Stimulated activated memory B cell treated with anti-CD40 and anti-IgM and Interleukin-4, amounts not matched to agents 10 μg/mL and 1 μg/mL and 100 μg/mL, for 72 hours (primary cell): ENCODE measurements around the gene MEIS1.

Experiments
- ATAC-seq: fragments of 150-1000 bp; cut with Tn5 transposase; 2 replicates; pipeline ENCODE4 v1.10.0; 2021
- H3K27ac Mint-ChIP-seq: one replicate; pipeline ENCODE4 v1.8.0; 2022; ENCODE audit warnings: mild to moderate bottlenecking, mixed read lengths
- H3K27me3 Mint-ChIP-seq: one replicate; pipeline ENCODE4 v1.8.0; 2022; ENCODE audit warnings: mixed read lengths
- H3K36me3 Mint-ChIP-seq: one replicate; pipeline ENCODE4 v1.8.0; 2022; ENCODE audit warnings: mixed read lengths
- H3K4me1 Mint-ChIP-seq: one replicate; pipeline ENCODE4 v1.8.0; 2022; ENCODE audit warnings: mixed read lengths
- H3K4me3 Mint-ChIP-seq: one replicate; pipeline ENCODE4 v1.8.0; 2022; ENCODE audit warnings: mild to moderate bottlenecking, moderate library complexity, mixed read lengths
- H3K9me3 Mint-ChIP-seq: one replicate; pipeline ENCODE4 v1.8.0; 2022; ENCODE audit warnings: mixed read lengths

MEIS1 gene

GRCh38 chr2:66539452-66539851, 104.5 kb downstream of the MEIS1 start:
- no peak for ATAC-seq
- Mint-ChIP-seq H3K9me3 (no peaks in the 10 kb centered on the region), H3K36me3 (no peaks in the 10 kb centered on the region), H3K27ac (no peak overlapping the region), H3K4me1 (no peaks in the 10 kb centered on the region), H3K27me3 (no peaks in the 10 kb centered on the region), H3K4me3 (no peak overlapping the region)

- Mint-ChIP-seq H3K4me3 (no peak overlapping the region), H3K9me3 (no peaks in the 10 kb centered on the region), H3K36me3 (no peaks in the 10 kb centered on the region), H3K27ac (no peak overlapping the region), H3K27me3 (no peaks in the 10 kb centered on the region), H3K4me1 (no peaks in the 10 kb centered on the region)
- no peak for ATAC-seq
Measured at GRCh38 chr2:66541646-66542045, 106.7 kb downstream of the MEIS1 start.

GRCh38 chr2:66543257-66543767, 108.4 kb downstream of the MEIS1 start:
- no peak overlapping the region for H3K27ac Mint-ChIP-seq
- H3K4me1 Mint-ChIP-seq, result no peaks in the 10 kb centered on the region
- no peaks in the 10 kb centered on the region for H3K36me3 Mint-ChIP-seq

GRCh38 chr2:66544258-66544657, 109.3 kb downstream of the MEIS1 start:
- Mint-ChIP-seq H3K36me3 (no peaks in the 10 kb centered on the region), H3K9me3 (no peaks in the 10 kb centered on the region), H3K4me3 (no peak overlapping the region), H3K27ac (no peak overlapping the region), H3K27me3 (no peaks in the 10 kb centered on the region), H3K4me1 (no peaks in the 10 kb centered on the region)
- ATAC-seq, result no peak

More at GRCh38 chr2:66543257-66543767, 108.4 kb downstream of the MEIS1 start:
- Mint-ChIP-seq H3K27me3 (no peaks in the 10 kb centered on the region), H3K9me3 (no peaks in the 10 kb centered on the region), H3K4me3 (no peak overlapping the region)
- no peak for ATAC-seq

GRCh38 chr2:66545258-66545657, 110.3 kb downstream of the MEIS1 start:
- no peak overlapping the region for H3K27ac Mint-ChIP-seq

GRCh38 chr2:66547118-66547517, 112.2 kb downstream of the MEIS1 start:
- ATAC-seq, result no peak
- Mint-ChIP-seq H3K4me1 (no peaks in the 10 kb centered on the region), H3K27ac (no peak overlapping the region), H3K9me3 (no peaks in the 10 kb centered on the region), H3K27me3 (no peaks in the 10 kb centered on the region), H3K36me3 (no peaks in the 10 kb centered on the region), H3K4me3 (no peak overlapping the region)

More at GRCh38 chr2:66545258-66545657, 110.3 kb downstream of the MEIS1 start:
- ATAC-seq, result no peak
- Mint-ChIP-seq H3K27me3 (no peaks in the 10 kb centered on the region), H3K9me3 (no peaks in the 10 kb centered on the region), H3K4me1 (no peaks in the 10 kb centered on the region), H3K4me3 (no peak overlapping the region), H3K36me3 (no peaks in the 10 kb centered on the region)

- ATAC-seq, result no peak
- H3K9me3 Mint-ChIP-seq, result no peaks in the 10 kb centered on the region
- no peak overlapping the region for H3K27ac Mint-ChIP-seq
- H3K4me1 Mint-ChIP-seq, result no peaks in the 10 kb centered on the region
- no peaks in the 10 kb centered on the region for H3K27me3 Mint-ChIP-seq
- H3K36me3 Mint-ChIP-seq, result no peaks in the 10 kb centered on the region
- H3K4me3 Mint-ChIP-seq, result no peak overlapping the region
Measured at GRCh38 chr2:66547887-66548286, 113.0 kb downstream of the MEIS1 start.

- Mint-ChIP-seq H3K4me3 (no peak overlapping the region), H3K27me3 (no peaks in the 10 kb centered on the region), H3K4me1 (no peaks in the 10 kb centered on the region), H3K27ac (no peak overlapping the region), H3K36me3 (no peaks in the 10 kb centered on the region), H3K9me3 (no peaks in the 10 kb centered on the region)
- no peak for ATAC-seq
Measured at GRCh38 chr2:66548422-66548821, 113.5 kb downstream of the MEIS1 start.

- ATAC-seq, result no peak
- Mint-ChIP-seq H3K4me3 (no peak overlapping the region), H3K36me3 (no peaks in the 10 kb centered on the region), H3K27me3 (peaks cover 18% of the 10 kb centered on the region), H3K9me3 (no peaks in the 10 kb centered on the region), H3K27ac (no peak overlapping the region), H3K4me1 (peaks cover 5% of the 10 kb centered on the region)
Measured at GRCh38 chr2:66550826-66551225, 115.9 kb downstream of the MEIS1 start.

- no peaks in the 10 kb centered on the region for H3K9me3 Mint-ChIP-seq
- no peak overlapping the region for H3K4me3 Mint-ChIP-seq
- no peak overlapping the region for H3K27ac Mint-ChIP-seq
- peaks cover 10% of the 10 kb centered on the region for H3K4me1 Mint-ChIP-seq
- peaks cover 34% of the 10 kb centered on the region for H3K27me3 Mint-ChIP-seq
- no peaks in the 10 kb centered on the region for H3K36me3 Mint-ChIP-seq
- ATAC-seq, result no peak
Measured at GRCh38 chr2:66553370-66553769, 118.4 kb downstream of the MEIS1 start.

- no peak for ATAC-seq
- no peak overlapping the region for H3K27ac Mint-ChIP-seq
Measured at GRCh38 chr2:66555091-66555490, 120.2 kb downstream of the MEIS1 start.

GRCh38 chr2:66555501-66556324, 120.8 kb downstream of the MEIS1 start:
- no peak overlapping the region for H3K27ac Mint-ChIP-seq
- peaks cover 10% of the 10 kb centered on the region for H3K4me1 Mint-ChIP-seq
- H3K9me3 Mint-ChIP-seq, result no peaks in the 10 kb centered on the region
- H3K36me3 Mint-ChIP-seq, result no peaks in the 10 kb centered on the region
- ATAC-seq, result no peak
- H3K4me3 Mint-ChIP-seq, result no peak overlapping the region
- peaks cover 34% of the 10 kb centered on the region for H3K27me3 Mint-ChIP-seq

More at GRCh38 chr2:66555091-66555490, 120.2 kb downstream of the MEIS1 start:
- Mint-ChIP-seq H3K9me3 (no peaks in the 10 kb centered on the region), H3K27me3 (peaks cover 34% of the 10 kb centered on the region), H3K36me3 (no peaks in the 10 kb centered on the region), H3K4me3 (no peak overlapping the region), H3K4me1 (peaks cover 10% of the 10 kb centered on the region)

- no peak for ATAC-seq
- H3K36me3 Mint-ChIP-seq, result no peaks in the 10 kb centered on the region
- peaks cover 32% of the 10 kb centered on the region for H3K27me3 Mint-ChIP-seq
- no peaks in the 10 kb centered on the region for H3K9me3 Mint-ChIP-seq
- no peak overlapping the region for H3K4me3 Mint-ChIP-seq
- H3K4me1 Mint-ChIP-seq, result peaks cover 10% of the 10 kb centered on the region
- no peak overlapping the region for H3K27ac Mint-ChIP-seq
Measured at GRCh38 chr2:66559672-66560071, 124.7 kb downstream of the MEIS1 start.

GRCh38 chr2:66560683-66561082, 125.8 kb downstream of the MEIS1 start:
- Mint-ChIP-seq H3K4me1 (peaks cover 7% of the 10 kb centered on the region), H3K27ac (no peak overlapping the region), H3K36me3 (no peaks in the 10 kb centered on the region), H3K4me3 (no peak overlapping the region), H3K27me3 (peaks cover 28% of the 10 kb centered on the region), H3K9me3 (no peaks in the 10 kb centered on the region)
- no peak for ATAC-seq

GRCh38 chr2:66561645-66562303, 126.8 kb downstream of the MEIS1 start:
- H3K9me3 Mint-ChIP-seq, result no peaks in the 10 kb centered on the region
- H3K27ac Mint-ChIP-seq, result no peak overlapping the region
- ATAC-seq, result no peak

GRCh38 chr2:66562304-66562685, 127.4 kb downstream of the MEIS1 start:
- H3K27ac Mint-ChIP-seq, result no peak overlapping the region
- ATAC-seq, result no peak
- no peaks in the 10 kb centered on the region for H3K9me3 Mint-ChIP-seq
- H3K27me3 Mint-ChIP-seq, result peaks cover 16% of the 10 kb centered on the region
- no peaks in the 10 kb centered on the region for H3K36me3 Mint-ChIP-seq
- H3K4me1 Mint-ChIP-seq, result no peaks in the 10 kb centered on the region
- no peak overlapping the region for H3K4me3 Mint-ChIP-seq

More at GRCh38 chr2:66561645-66562303, 126.8 kb downstream of the MEIS1 start:
- no peaks in the 10 kb centered on the region for H3K4me1 Mint-ChIP-seq
- H3K4me3 Mint-ChIP-seq, result no peak overlapping the region
- H3K36me3 Mint-ChIP-seq, result no peaks in the 10 kb centered on the region
- peaks cover 20% of the 10 kb centered on the region for H3K27me3 Mint-ChIP-seq
